Psoas muscle (tissue), 8 donors: ENCODE results near the gene ADGRG1. TPM values are rescaled to one million over a fixed set of nuclear protein-coding genes. Genes with fewer than 3 reads are reported as not detected.

Experiments
- ATAC-seq, 4 donors: fragments of 200-7000 bp; cut with Tn5 transposase; one replicate each; pipeline ENCODE4 v1.9.1; 2020; ENCODE audit warnings: moderate library complexity in 3 of 4, mild to moderate bottlenecking in 2 of 4
- DNase-seq, 2 donors: peaks; one replicate each; pipeline ENCODE4 v3.0.0-alpha.2; 2020
- H3K27ac ChIP-seq: fragments of 200-600 bp; one replicate; pipeline ENCODE4 v1.8.0; 2022
- H3K27me3 ChIP-seq, 3 donors: fragments of 200-600 bp in 1 of 3; one replicate each; pipeline versions ENCODE4 v1.6.1 to v1.8.0; 2013 to 2022; ENCODE audit warnings: low read length in 2 of 3, mild to moderate bottlenecking in 2 of 3, moderate library complexity in 1 of 3; ENCODE audit not compliant: insufficient read depth in 3 of 3
- H3K36me3 ChIP-seq, 2 donors: fragments of 200-600 bp in 1 of 2; one replicate each; pipeline versions ENCODE4 v1.6.1 to v1.8.0; 2013 to 2022; ENCODE audit warnings: low read depth in 1 of 2, mild to moderate bottlenecking in 1 of 2, moderate library complexity in 1 of 2; ENCODE audit not compliant: insufficient read depth in 1 of 2
- H3K4me1 ChIP-seq: fragments of 200-600 bp; one replicate; pipeline ENCODE4 v1.8.0; 2022
- H3K4me3 ChIP-seq: fragments of 200-600 bp; one replicate; pipeline ENCODE4 v1.8.0; 2022; ENCODE audit warnings: mild to moderate bottlenecking
- H3K9me3 ChIP-seq: fragments of 200-600 bp; one replicate; pipeline ENCODE4 v1.8.0; 2022
- CTCF ChIP-seq: fragments of 200-600 bp; IDR thresholded peaks from one replicate; pipeline ENCODE4 v1.8.0; 2022; ENCODE audit warnings: antibody characterized with exemption
- WGBS, 3 donors: extraction: QIAGEN DNeasy Blood & Tissue Kit; methylation state at CpG; one replicate each; pipeline versions ENCODE4 v1.1.6 to v1.1.7; 2013; 5-methylcytosine and 5-hydroxymethylcytosine counted together
- intact Hi-C, 2 donors: fragments of 100-400 bp; cut with DNase I; formaldehyde crosslinking; loops; one replicate each; pipeline versions ENCODE4 v1.11.0 to v1.14.2; 2022
- polyA plus RNA-seq, 3 donors: library from polyadenylated mRNA; stranded (reverse); fragments of 200-250 nt; gene quantifications; one replicate each; pipeline ENCODE4 v1.2.3, GENCODE V29; 2013
- total RNA-seq, 4 donors: library from RNA; stranded (reverse); fragmentation: NEBNext Ultra II Directional in 2 of 4; extraction: Animal tissue kit (Norgen Biotek cat#: 25700) in 2 of 4; gene quantifications; one replicate each; pipeline versions ENCODE4 v1.2.1 to v1.2.4, GENCODE V29; 2021 to 2023
- donor health status: healthy with polysubstance abuse.
- donor health status: DM: no; HTN: no; CAD: no; lungs with moderate emphysema.
- donor health status: Bipolar disorder and iron deficiency.
- donor health status: healthy.
- donor health status: DM: yes; HTN: yes; CAD: no.
- donor health status: DM: no; HTN: no; CAD: no.
- donor health status: DM: no; HTN: no; CAD: no.
- donor health status: DM: yes; HTN: yes; CAD: no.

Gene ADGRG1
- total and polyA plus RNA-seq, 7 donors: 5.3 to 19.4 (median 14.2) TPM

GRCh38 chr16:57696240-57696639, 67.8 kb downstream of the ADGRG1 start:
- peaks cover 0 to 3% (median 0%) of the 10 kb centered on the region in 3 donors for H3K27me3 ChIP-seq
- TF ChIP-seq CTCF: no peak
- no peak overlapping the region for H3K4me3 ChIP-seq
- no peaks in the 10 kb centered on the region for H3K9me3 ChIP-seq
- H3K27ac ChIP-seq: no peak overlapping the region
- DNase-seq: no peak
- no peaks in the 10 kb centered on the region for H3K36me3 ChIP-seq
- intact Hi-C loops: no loop called here
- no peaks in the 10 kb centered on the region for H3K4me1 ChIP-seq
- ATAC-seq: no peak
- 87 to 93% (median 90%) methylated on average over 7 of the region's 7 CpGs for WGBS, 3 donors

GRCh38 chr16:57697896-57698537, 69.6 kb downstream of the ADGRG1 start:
- TF ChIP-seq CTCF: no peak
- DNase-seq: no peak
- intact Hi-C loops: no loop called here
- no peak for ATAC-seq
- H3K4me1 ChIP-seq: no peaks in the 10 kb centered on the region
- H3K27ac ChIP-seq: no peak overlapping the region
- H3K4me3 ChIP-seq: no peak overlapping the region
- WGBS, 3 donors: 92 to 93% (median 93%) methylated on average over 17 of the region's 17 CpGs
- no peaks in the 10 kb centered on the region for H3K36me3 ChIP-seq
- H3K27me3 ChIP-seq: peaks cover 0 to 3% (median 0%) of the 10 kb centered on the region in 3 donors
- no peaks in the 10 kb centered on the region for H3K9me3 ChIP-seq

- Histone ChIP-seq H3K36me3 (no peaks in the 10 kb centered on the region), H3K4me3 (no peak overlapping the region), H3K4me1 (no peaks in the 10 kb centered on the region), H3K27ac (no peak overlapping the region), H3K27me3 (peaks cover 0 to 3% (median 0%) of the 10 kb centered on the region in 3 donors), H3K9me3 (no peaks in the 10 kb centered on the region)
- no peak for TF ChIP-seq CTCF
- WGBS, 3 donors: 86 to 93% (median 88%) methylated on average over 16 of the region's 16 CpGs
- ATAC-seq (no peak), DNase-seq (no peak)
- intact Hi-C loops: no loop called here
These were observed 70.5 kb downstream of the ADGRG1 start for GRCh38 chr16:57698812-57699405.

- peaks cover 0 to 3% (median 0%) of the 10 kb centered on the region in 3 donors for H3K27me3 ChIP-seq
- no peaks in the 10 kb centered on the region for H3K36me3 ChIP-seq
- ATAC-seq: no peak
- no peak for DNase-seq
- TF ChIP-seq CTCF: no peak
- no peaks in the 10 kb centered on the region for H3K4me1 ChIP-seq
- WGBS, 3 donors: 81 to 87% (median 84%) methylated on average over 3 of the region's 3 CpGs
- H3K9me3 ChIP-seq: no peaks in the 10 kb centered on the region
- H3K27ac ChIP-seq: no peak overlapping the region
- intact Hi-C loops: no loop called here
- H3K4me3 ChIP-seq: no peak overlapping the region
These were observed 71.1 kb downstream of the ADGRG1 start for GRCh38 chr16:57699481-57699880.

- ATAC-seq (no peak), DNase-seq (no peak)
- Histone ChIP-seq H3K27me3 (peaks cover 0 to 3% (median 0%) of the 10 kb centered on the region in 3 donors), H3K4me3 (no peak overlapping the region), H3K27ac (no peak overlapping the region), H3K36me3 (no peaks in the 10 kb centered on the region), H3K9me3 (no peaks in the 10 kb centered on the region), H3K4me1 (no peaks in the 10 kb centered on the region)
- WGBS, 3 donors: 82 to 89% (median 88%) methylated on average over 7 of the region's 7 CpGs
- no peak for TF ChIP-seq CTCF
- intact Hi-C loops: no loop called here
These were observed 71.5 kb downstream of the ADGRG1 start for GRCh38 chr16:57699899-57700298.
